NCI-H510A (cell line): ENCODE results near the gene GBF1.
"Not testable (repeated sequence)": the region's sequence is repeated elsewhere in the genome, so short reads cannot be mapped to it uniquely, and the experiment has no call there.

Experiments used
- DNase-seq: peaks from one replicate; lab custom pipeline; 2025; lab: John Stamatoyannopoulos, UW

GBF1 gene

GRCh38 chr10:102234888-102235597 lies 10.3 kb upstream of the GBF1 start:
- DNase-seq = no peak

GRCh38 chr10:102235598-102235920 lies 9.8 kb upstream of the GBF1 start:
- DNase-seq = no peak

GRCh38 chr10:102236006-102236405 lies 9.3 kb upstream of the GBF1 start:
- DNase-seq = no peak

- no peak for DNase-seq
Observed at GRCh38 chr10:102237711-102238252, 7.5 kb upstream of the GBF1 start.

- no peak for DNase-seq
Observed at GRCh38 chr10:102240467-102241031, 4.8 kb upstream of the GBF1 start.

- no peak for DNase-seq
Observed at GRCh38 chr10:102241032-102241443, 4.3 kb upstream of the GBF1 start.

- DNase-seq = peak; percentile 25
Observed at GRCh38 chr10:102241444-102242117, 3.8 kb upstream of the GBF1 start, which contains the start of gene PITX3. TSS of gene PITX3 (minus strand) at chr10:102241512. CDS start at chr10:102232080, 9,432 bp downstream.

- no peak for DNase-seq
Observed at GRCh38 chr10:102242118-102242485, 3.2 kb upstream of the GBF1 start.

GRCh38 chr10:102243309-102243708 lies 2.0 kb upstream of the GBF1 start:
- no peak for DNase-seq

- DNase-seq = no peak
Observed at GRCh38 chr10:102245932-102246251, 560 bp downstream of the GBF1 start.

- no peak for DNase-seq
Observed at GRCh38 chr10:102246261-102246660, 929 bp downstream of the GBF1 start.

GRCh38 chr10:102247734-102248133 lies 2.4 kb downstream of the GBF1 start:
- DNase-seq = no peak

GRCh38 chr10:102252508-102252907 lies 7.2 kb downstream of the GBF1 start:
- not testable (repeated sequence) for DNase-seq

- DNase-seq = no peak
Observed at GRCh38 chr10:102254426-102254825, 9.1 kb downstream of the GBF1 start.

- no peak for DNase-seq
Observed at GRCh38 chr10:102255404-102255803, 10.1 kb downstream of the GBF1 start.

GRCh38 chr10:102261196-102261595 lies 15.9 kb downstream of the GBF1 start:
- DNase-seq = no peak

- DNase-seq = no peak
Observed at GRCh38 chr10:102261842-102262241, 16.5 kb downstream of the GBF1 start.

- no peak for DNase-seq
Observed at GRCh38 chr10:102262744-102263370, 17.5 kb downstream of the GBF1 start.

GRCh38 chr10:102264371-102264770 lies 19.0 kb downstream of the GBF1 start:
- no peak for DNase-seq

- peak; percentile 8 for DNase-seq
Observed at GRCh38 chr10:102266670-102267069, 21.3 kb downstream of the GBF1 start.

- DNase-seq = no peak
Observed at GRCh38 chr10:102267748-102268147, 22.4 kb downstream of the GBF1 start.

GRCh38 chr10:102268375-102268888 lies 23.1 kb downstream of the GBF1 start:
- no peak for DNase-seq

- DNase-seq = no peak
Observed at GRCh38 chr10:102269017-102269416, 23.7 kb downstream of the GBF1 start.
